Thyroid gland (tissue), 4 donors: Measurements from ENCODE around the gene AIPL1.

ENCODE experiments used
- CTCF ChIP-seq, 6 experiments: fragments of 200-600 bp in 3 of 6; fragments of 450-650 bp in 3 of 6; sonication (generic) in 3 of 6; IDR thresholded peaks; one replicate each; pipeline ENCODE4 v1.5.1; 2016 to 2019; ENCODE audit warnings: antibody characterized with exemption in 6 of 6, mild to moderate bottlenecking in 2 of 6, inconsistent platforms in 1 of 6, moderate library complexity in 1 of 6
- POLR2A ChIP-seq, 2 donors: fragments of 450-650 bp; IDR thresholded peaks; one replicate each; pipeline ENCODE4 v1.6.1; 2017; ENCODE audit warnings: antibody characterized with exemption in 2 of 2, mild to moderate bottlenecking in 2 of 2, moderate library complexity in 1 of 2

- TF ChIP-seq CTCF (IDR thresholded peaks at IDR 0.05) (peak; percentile 43 to 81 (median 58)), POLR2A (IDR thresholded peaks at IDR 0.05) (no peak)
These were observed 1.0 kb upstream of the AIPL1 start for GRCh38 chr17:6435968-6436367.
